GM23248 (cell line): ENCODE data around the gene PIM3.
"Not testable (repeated sequence)": the region's sequence is repeated elsewhere in the genome, so short reads cannot be mapped to it uniquely, and the experiment has no call there.

Source experiments
- EZH2 ChIP-seq: fragments of 200-600 bp; sonication (generic); IDR thresholded peaks from 2 replicates; pipeline ENCODE4 v1.6.1; 2018; ENCODE audit warnings: antibody characterized with exemption, mild to moderate bottlenecking; ENCODE audit not compliant: insufficient read depth, poor library complexity, severe bottlenecking
- EZH2phosphoT487 ChIP-seq: fragments of 200-600 bp; sonication (generic); IDR thresholded peaks from 2 replicates; pipeline ENCODE4 v1.6.1; 2018; ENCODE audit warnings: antibody characterized with exemption, moderate library complexity, mild to moderate bottlenecking, low read depth; ENCODE audit not compliant: insufficient read depth

DNA sequence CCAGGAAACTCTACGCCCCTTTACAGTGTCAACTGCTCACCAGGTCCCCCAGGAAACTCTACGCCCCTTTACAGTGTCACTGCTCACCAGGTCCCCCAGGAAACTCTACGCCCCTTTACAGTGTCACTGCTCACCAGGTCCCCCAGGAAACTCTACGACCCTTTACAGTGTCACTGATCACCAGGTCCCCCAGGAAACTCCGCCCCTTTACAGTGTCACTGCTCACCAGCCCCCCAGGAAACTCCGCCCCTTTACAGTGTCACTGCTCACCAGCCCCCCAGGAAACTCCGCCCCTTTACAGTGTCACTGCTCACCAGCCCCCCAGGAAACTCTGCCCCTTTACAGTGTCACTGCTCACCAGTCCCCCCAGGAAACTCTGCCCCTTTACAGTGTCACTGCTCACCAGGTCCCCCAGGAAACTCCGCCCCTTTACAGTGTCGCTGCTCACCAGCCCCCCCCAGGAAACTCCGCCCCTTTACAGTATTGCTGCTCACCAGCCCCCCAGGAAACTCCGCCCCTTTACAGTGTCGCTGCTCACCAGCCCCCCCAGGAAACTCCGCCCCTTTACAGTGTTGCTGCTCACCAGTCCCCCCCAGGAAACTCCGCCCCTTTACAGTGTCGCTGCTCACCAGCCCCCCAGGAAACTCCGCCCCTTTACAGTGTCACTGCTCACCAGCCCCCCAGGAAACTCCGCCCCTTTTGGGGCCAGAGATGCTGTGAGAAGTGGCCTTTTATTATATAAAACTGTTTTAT is 15.4 kb upstream of the PIM3 start:
- not testable (repeated sequence) for TF ChIP-seq EZH2, EZH2phosphoT487
